Sigmoid colon (tissue), 4 donors: ENCODE measurements around the gene ABHD8.

Experiments used
- CTCF ChIP-seq, 4 experiments: fragments of 450-650 bp in 3 of 4; fragments of 200-600 bp in 1 of 4; IDR thresholded peaks; one replicate each; pipeline ENCODE4 v1.5.1; 2016 to 2019; ENCODE audit warnings: antibody characterized with exemption in 4 of 4, mild to moderate bottlenecking in 3 of 4, moderate library complexity in 2 of 4
- EP300 ChIP-seq, 4 donors: sonication (generic); formaldehyde crosslinking; IDR thresholded peaks; one replicate each; pipeline ENCODE4 v1.6.1; 2017; ENCODE audit warnings: antibody characterized with exemption in 4 of 4
- POLR2A ChIP-seq, 2 donors: fragments of 450-650 bp; IDR thresholded peaks; one replicate each; pipeline ENCODE4 v1.6.1; 2016; ENCODE audit warnings: antibody characterized with exemption in 2 of 2, mild to moderate bottlenecking in 2 of 2, moderate library complexity in 2 of 2

DNA sequence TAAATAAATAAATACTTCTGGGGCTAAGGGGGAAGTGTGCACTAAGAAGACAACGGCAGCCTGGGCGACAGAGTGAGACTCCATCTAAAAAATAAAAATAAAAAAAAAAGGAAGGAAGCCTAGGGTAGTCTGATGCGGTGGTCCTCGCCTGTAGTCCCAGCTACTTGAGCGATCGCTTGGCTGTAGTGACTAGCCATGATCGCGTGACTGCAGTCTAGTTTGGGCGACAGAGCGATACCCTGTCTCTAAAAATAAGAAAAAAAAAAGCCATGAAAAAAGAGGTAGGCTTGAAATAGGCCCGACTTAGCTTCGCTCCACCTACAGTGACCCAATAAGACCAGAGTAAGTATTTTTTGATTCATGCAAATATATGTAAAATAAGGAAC, 36.6 kb downstream of the ABHD8 start:
- TF ChIP-seq EP300 (IDR thresholded peaks at IDR 0.05) (no peak), POLR2A (IDR thresholded peaks at IDR 0.05) (no peak), CTCF (IDR thresholded peaks at IDR 0.05) (no peak)
